ENCODE results near the gene SAMSN1. TPM values are rescaled to one million over a fixed set of nuclear protein-coding genes. Genes with fewer than 3 reads are reported as not detected.
"Not testable (repeated sequence)": the region's sequence is repeated elsewhere in the genome, so short reads cannot be mapped to it uniquely, and the experiment has no call there.

Gene SAMSN1
- total RNA-seq, 1 donor from 2014 or later = 6.4 TPM

- DNase-seq (ENCODE audit: extremely low spot score in 2 of 2) = no peak
- intact Hi-C loops (cut with DNase I) = no loop called here
- H3K27ac ChIP-seq = no peak overlapping the region
- no peaks in the 10 kb centered on the region for H3K27me3 ChIP-seq
- H3K4me1 ChIP-seq = no peaks in the 10 kb centered on the region
- no peak overlapping the region for H3K4me3 ChIP-seq
- no peaks in the 10 kb centered on the region for H3K9me3 ChIP-seq
- TF ChIP-seq POLR2A (IDR thresholded peaks at IDR 0.05) = no peak
- TF ChIP-seq POLR2AphosphoS5 (IDR thresholded peaks at IDR 0.05; ENCODE audit: insufficient read depth in 1 of 2, low read depth in 1 of 2) = no peak
- no peak for TF ChIP-seq CTCF (IDR thresholded peaks at IDR 0.05)
- no peaks in the 10 kb centered on the region for H3K36me3 ChIP-seq
Measured at GRCh38 chr21:14500873-14501272, 45.2 kb downstream of the SAMSN1 start.

- no peak for TF ChIP-seq POLR2AphosphoS5 (IDR thresholded peaks at IDR 0.05; ENCODE audit: insufficient read depth in 1 of 2, low read depth in 1 of 2)
- TF ChIP-seq POLR2A (IDR thresholded peaks at IDR 0.05) = no peak
- TF ChIP-seq CTCF (IDR thresholded peaks at IDR 0.05) = no peak
- intact Hi-C loops (cut with DNase I) = no loop called here
Measured at GRCh38 chr21:14499316-14499715, 46.8 kb downstream of the SAMSN1 start.

GRCh38 chr21:14497825-14498224 is 48.3 kb downstream of the SAMSN1 start:
- Histone ChIP-seq H3K27me3 (no peaks in the 10 kb centered on the region), H3K27ac (no peak overlapping the region)
- DNase-seq (ENCODE audit: extremely low spot score in 2 of 2) = no peak

More at GRCh38 chr21:14499316-14499715, 46.8 kb downstream of the SAMSN1 start:
- no peak overlapping the region for H3K27ac ChIP-seq
- H3K27me3 ChIP-seq = no peaks in the 10 kb centered on the region
- no peaks in the 10 kb centered on the region for H3K4me1 ChIP-seq
- no peak overlapping the region for H3K4me3 ChIP-seq
- no peaks in the 10 kb centered on the region for H3K9me3 ChIP-seq
- DNase-seq (ENCODE audit: extremely low spot score in 2 of 2) = no peak
- no peaks in the 10 kb centered on the region for H3K36me3 ChIP-seq

GRCh38 chr21:14495075-14495474 is 51.0 kb downstream of the SAMSN1 start:
- Histone ChIP-seq H3K27me3 (no peaks in the 10 kb centered on the region), H3K9me3 (no peaks in the 10 kb centered on the region), H3K4me3 (no peak overlapping the region), H3K4me1 (no peaks in the 10 kb centered on the region), H3K36me3 (no peaks in the 10 kb centered on the region), H3K27ac (no peak overlapping the region)
- TF ChIP-seq POLR2AphosphoS5 (IDR thresholded peaks at IDR 0.05; ENCODE audit: insufficient read depth in 1 of 2, low read depth in 1 of 2) (no peak), POLR2A (IDR thresholded peaks at IDR 0.05) (no peak), CTCF (IDR thresholded peaks at IDR 0.05) (no peak)
- intact Hi-C loops (cut with DNase I) = no loop called here
- no peak for DNase-seq (ENCODE audit: extremely low spot score in 2 of 2)

More at GRCh38 chr21:14497825-14498224, 48.3 kb downstream of the SAMSN1 start:
- Histone ChIP-seq H3K4me1 (no peaks in the 10 kb centered on the region), H3K36me3 (no peaks in the 10 kb centered on the region), H3K9me3 (no peaks in the 10 kb centered on the region), H3K4me3 (no peak overlapping the region)
- no peak for TF ChIP-seq POLR2A (IDR thresholded peaks at IDR 0.05)
- no peak for TF ChIP-seq POLR2AphosphoS5 (IDR thresholded peaks at IDR 0.05; ENCODE audit: insufficient read depth in 1 of 2, low read depth in 1 of 2)
- TF ChIP-seq CTCF (IDR thresholded peaks at IDR 0.05) = no peak
- intact Hi-C loops (cut with DNase I) = no loop called here

GRCh38 chr21:14494181-14494580 is 51.9 kb downstream of the SAMSN1 start:
- H3K4me1 ChIP-seq; H3K4me3 ChIP-seq; H3K9me3 ChIP-seq; H3K27ac ChIP-seq; intact Hi-C loops (cut with DNase I); DNase-seq (ENCODE audit: extremely low spot score in 2 of 2); H3K27me3 ChIP-seq; H3K36me3 ChIP-seq: not testable (repeated sequence)

GRCh38 chr21:14493731-14494130 is 52.4 kb downstream of the SAMSN1 start:
- TF ChIP-seq POLR2AphosphoS5 (IDR thresholded peaks at IDR 0.05; ENCODE audit: insufficient read depth in 1 of 2, low read depth in 1 of 2) (no peak), POLR2A (IDR thresholded peaks at IDR 0.05) (no peak), CTCF (IDR thresholded peaks at IDR 0.05) (no peak)

More at GRCh38 chr21:14493731-14494130, 52.4 kb downstream of the SAMSN1 start:
- Histone ChIP-seq H3K4me1 (no peaks in the 10 kb centered on the region), H3K27me3 (no peaks in the 10 kb centered on the region), H3K4me3 (no peak overlapping the region), H3K27ac (no peak overlapping the region), H3K9me3 (no peaks in the 10 kb centered on the region), H3K36me3 (no peaks in the 10 kb centered on the region)
- intact Hi-C loops (cut with DNase I) = no loop called here
- no peak for DNase-seq (ENCODE audit: extremely low spot score in 2 of 2)
